HepG2 (cell line): ENCODE measurements around the gene TNS1. TPM values are rescaled to one million over a fixed set of nuclear protein-coding genes. Genes with fewer than 3 reads are reported as not detected.

Source experiments
- ATAC-seq: fragments of 200-7000 bp; cut with Tn5 transposase; 3 replicates; pipeline ENCODE4 v1.9.1; 2020; ENCODE audit warnings: mild to moderate bottlenecking, moderate library complexity
- BruUV-seq: library from RNA; stranded (reverse); fragments of 400-500 nt; replicated peaks from 2 replicates; lab custom pipeline; 2021; lab: Mats Ljungman, UMichigan
- CTCF ChIA-PET: fragments of 300-600 bp; formaldehyde crosslinking; extraction: SDS; loops from one replicate; lab custom pipeline; 2021; ENCODE audit warnings: low total read pairs, inconsistent platforms, low intra/inter-chr PET ratio; lab: Yijun Ruan, JAX
- POLR2A ChIA-PET: fragments of 350-600 bp; sonication (Branson Sonifier 250); formaldehyde crosslinking; loops from one replicate; lab custom pipeline; 2020; ENCODE audit warnings: antibody characterized with exemption, inconsistent platforms; lab: Yijun Ruan, JAX
- DNase-seq: peaks from one replicate; pipeline ENCODE4 v3.0.0-alpha.2; 2015; ENCODE audit warnings: low spot score
- FAIRE-seq: peaks from 3 replicates; lab custom pipeline; 2011; peaks lifted over from hg19 to GRCh38; lab: Jason Lieb, UNC
- H2AFZ ChIP-seq: one replicate; pipeline ENCODE4 v1.6.1; 2011; ENCODE audit warnings: low read length, inconsistent platforms
- H3K27ac ChIP-seq: fragments of 300-600 bp; 3 replicates; pipeline ENCODE4 v1.8.0; 2011; ENCODE audit warnings: mixed run types, mild to moderate bottlenecking, mixed read lengths, low read length, inconsistent platforms; ENCODE audit not compliant: insufficient read depth; ENCODE audit errors: extremely low read length
- H3K27me3 ChIP-seq, 2 experiments: fragments of 200-600 bp in 1 of 2; 2 replicates in 1 of 2; 3 replicates in 1 of 2; pipeline versions ENCODE4 v1.6.0 to v1.8.0; 2011; ENCODE audit warnings: low read length in 2 of 2, mild to moderate bottlenecking in 2 of 2, moderate library complexity in 2 of 2, inconsistent platforms in 1 of 2; ENCODE audit not compliant: insufficient read depth in 2 of 2, control insufficient read depth in 1 of 2
- H3K36me3 ChIP-seq, 2 experiments: fragments of 200-600 bp in 1 of 2; replicated peaks in 1 of 2; 2 replicates in 1 of 2; 3 replicates in 1 of 2; pipeline versions ENCODE4 v1.5.1 to v1.8.0; 2011; ENCODE audit warnings: low read length in 2 of 2, inconsistent platforms in 1 of 2; ENCODE audit not compliant: insufficient read depth in 2 of 2, control insufficient read depth in 1 of 2
- H3K4me1 ChIP-seq: 2 replicates; pipeline ENCODE4 v1.5.1; 2012; ENCODE audit warnings: low read length, inconsistent platforms; ENCODE audit not compliant: insufficient read depth
- H3K4me2 ChIP-seq: 2 replicates; pipeline ENCODE4 v1.6.0; 2011; ENCODE audit warnings: low read depth, low read length, inconsistent platforms
- H3K4me3 ChIP-seq, 3 experiments: fragments of 200-600 bp in 1 of 3; sonication (generic), shearing (Covaris generic) in 1 of 3; replicated peaks in 1 of 3; 2 replicates each; pipeline ENCODE4 v1.5.1; 2011 to 2016; ENCODE audit warnings: low read length in 3 of 3, inconsistent platforms in 2 of 3, low read depth in 2 of 3, mild to moderate bottlenecking in 2 of 3, control low read depth in 1 of 3, mixed read lengths in 1 of 3; ENCODE audit not compliant: insufficient read depth in 1 of 3
- H3K79me2 ChIP-seq: one replicate; pipeline ENCODE4 v1.6.1; 2011; ENCODE audit warnings: low read length, inconsistent platforms; ENCODE audit not compliant: insufficient read depth
- H3K9ac ChIP-seq: 2 replicates; pipeline ENCODE4 v1.6.0; 2011; ENCODE audit warnings: mild to moderate bottlenecking, low read depth, low read length, inconsistent platforms; ENCODE audit not compliant: insufficient read depth
- H3K9me3 ChIP-seq: 2 replicates; pipeline ENCODE4 v1.5.1; 2012; ENCODE audit warnings: mild to moderate bottlenecking, low read length
- H4K20me1 ChIP-seq: 2 replicates; pipeline ENCODE4 v1.6.0; 2011; ENCODE audit warnings: inconsistent platforms, mild to moderate bottlenecking, low read length, moderate library complexity; ENCODE audit not compliant: insufficient read depth
- ETV5 ChIP-seq: IDR thresholded peaks from 2 replicates; pipeline ENCODE4 v1.6.1; 2018; ENCODE audit warnings: missing biosample characterization, missing genetic modification reagents, inconsistent platforms, borderline replicate concordance
- GFI1 ChIP-seq: sonication (generic); formaldehyde crosslinking; IDR thresholded peaks from 2 replicates; pipeline ENCODE4 v1.5.0; 2020; ENCODE audit warnings: missing genetic modification reagents, mild to moderate bottlenecking, borderline replicate concordance
- NFE2L1 ChIP-seq: sonication (generic); formaldehyde crosslinking; IDR thresholded peaks from 2 replicates; pipeline ENCODE4 v1.4.0; 2020; ENCODE audit warnings: missing genetic modification reagents, mild to moderate bottlenecking, borderline replicate concordance
- RBAK ChIP-seq: sonication (generic); formaldehyde crosslinking; IDR thresholded peaks from 2 replicates; pipeline ENCODE4 v1.5.1; 2020; ENCODE audit warnings: mild to moderate bottlenecking, missing genetic modification reagents
- TMF1 ChIP-seq: sonication (generic); formaldehyde crosslinking; IDR thresholded peaks from 2 replicates; pipeline ENCODE4 v1.8.1; 2022; ENCODE audit warnings: low read depth, missing genetic modification reagents
- ZFP82 ChIP-seq: sonication (generic); formaldehyde crosslinking; IDR thresholded peaks from 2 replicates; pipeline ENCODE4 v1.5.1; 2020; ENCODE audit warnings: mild to moderate bottlenecking, missing genetic modification reagents, borderline replicate concordance
- ZNF207 ChIP-seq: fragments of 450-650 bp; IDR thresholded peaks from 2 replicates; pipeline ENCODE4 v1.6.1; 2016; ENCODE audit warnings: antibody characterized with exemption, borderline replicate concordance
- ZNF362 ChIP-seq: sonication (generic); formaldehyde crosslinking; IDR thresholded peaks from 2 replicates; pipeline ENCODE4 v1.4.0; 2020; ENCODE audit warnings: missing genetic modification reagents, mild to moderate bottlenecking, borderline replicate concordance
- ZNF503 ChIP-seq: sonication (generic); formaldehyde crosslinking; IDR thresholded peaks from 2 replicates; pipeline ENCODE4 v1.4.0; 2020; ENCODE audit warnings: missing genetic modification reagents
- ZNF562 ChIP-seq: sonication (generic); formaldehyde crosslinking; IDR thresholded peaks from 2 replicates; pipeline ENCODE4 v1.8.0; 2022; ENCODE audit warnings: missing genetic modification reagents, borderline replicate concordance
- ZNF770 ChIP-seq: sonication (generic); formaldehyde crosslinking; IDR thresholded peaks from 2 replicates; pipeline ENCODE4 v1.5.0; 2020; ENCODE audit warnings: mild to moderate bottlenecking, missing genetic modification reagents
- ZNF775 ChIP-seq: sonication (generic); formaldehyde crosslinking; IDR thresholded peaks from 2 replicates; pipeline ENCODE4 v1.4.0; 2020; ENCODE audit warnings: missing genetic modification reagents, mild to moderate bottlenecking, moderate library complexity, borderline replicate concordance
- WGBS: methylation state at CpG from one replicate; pipeline ENCODE4 v1.1.6; 2017; ENCODE audit warnings: low lambda C conversion rate; 5-methylcytosine and 5-hydroxymethylcytosine counted together
- in situ Hi-C: cut with HindIII; loops from 2 replicates; pipeline ENCODE4 v1.10.0; 2017; ENCODE audit warnings: low pct_unique_long_range_greater_than_20kb; ENCODE audit not compliant: extremely low pct_ligation_motif_present
- intact Hi-C: fragments of 100-400 bp; cut with micrococcal nuclease; formaldehyde crosslinking; loops from one replicate; pipeline ENCODE4 v1.10.0; 2022; ENCODE audit not compliant: unreplicated experiment
- polyA plus RNA-seq, 8 experiments: library from polyadenylated mRNA; depleted of rRNA in 3 of 8; stranded (reverse) in 7 of 8; unstranded in 1 of 8; fragments of >200 nt; fragmentation: Illumina TruSeq in 4 of 8; extraction: Trizol in 4 of 8; gene quantifications; 2 replicates each; pipeline versions ENCODE4 v1.2.1 to v1.2.3, GENCODE V29; 2011 to 2016; ENCODE audit warnings: low read depth in 4 of 8, missing spikeins in 1 of 8, mixed read lengths in 1 of 8; ENCODE audit not compliant: insufficient read depth in 1 of 8
- total RNA-seq, 5 experiments: library from RNA; depleted of rRNA; stranded (reverse); fragments of >200 nt; fragmentation: Illumina TruSeq; extraction: Trizol; gene quantifications; 2 replicates each; pipeline ENCODE4 v1.2.3, GENCODE V29; 2016; ENCODE audit warnings: low read depth in 1 of 5

The TNS1 gene
- total and polyA plus RNA-seq, 2 of the 13 experiments (the other 11 are each of a cell fraction or from before 2014, with no cell fraction given): 1.9 to 118 TPM

- in situ Hi-C loops: no loop called here
- no peaks in the 10 kb centered on the region for H3K27me3 ChIP-seq
- no peak for ATAC-seq
- H3K27ac ChIP-seq: no peak overlapping the region
- DNase-seq: no peak
- H3K4me3 ChIP-seq: no peak overlapping the region
- peaks cover 16% of the 10 kb centered on the region; the same call in 1 of the 2 replicates for H4K20me1 ChIP-seq
- intact Hi-C loops: no loop called here
- H3K9ac ChIP-seq: no peak overlapping the region
- 82% methylated on average over 5 of the region's 5 CpGs for WGBS
- no peak for TF ChIP-seq ZNF775 (CRISPR knock-in tag)
- no peak for TF ChIP-seq ZNF770 (CRISPR knock-in tag)
- TF ChIP-seq ZNF362 (CRISPR knock-in tag): no peak
- TF ChIP-seq ETV5: no peak
- TF ChIP-seq RBAK (CRISPR knock-in tag): no peak
- TF ChIP-seq GFI1 (CRISPR knock-in tag): no peak
- no peak for TF ChIP-seq ZNF207
- TF ChIP-seq ZFP82: no peak
- no peak for TF ChIP-seq TMF1
- TF ChIP-seq ZNF562: no peak
- no peak for TF ChIP-seq NFE2L1 (CRISPR knock-in tag)
- no peak for TF ChIP-seq ZNF503 (CRISPR knock-in tag)
- CTCF ChIA-PET: no interaction called here
- POLR2A ChIA-PET: no interaction called here
- FAIRE-seq: no peak
- H3K79me2 ChIP-seq: no peaks in the 10 kb centered on the region
- no peak overlapping the region for H2AFZ ChIP-seq
- BruUV-seq: no TSS peak
- H3K36me3 ChIP-seq: peaks cover 3 to 18% of the 10 kb centered on the region in 2 experiments; a peak in 3 of 5 replicates
- H3K4me2 ChIP-seq: no peak overlapping the region
- no peaks in the 10 kb centered on the region for H3K9me3 ChIP-seq
- H3K4me1 ChIP-seq: no peaks in the 10 kb centered on the region
Observed at GRCh38 chr2:217859926-217860325, 142.9 kb downstream of the TNS1 start.
